Mucosa of stomach (tissue), 1 donor: ENCODE results near the gene STMN3.
"Not testable (repeated sequence)": the region's sequence is repeated elsewhere in the genome, so short reads cannot be mapped to it uniquely, and the experiment has no call there.

Source experiments
- H3K27me3 ChIP-seq: one replicate; pipeline ENCODE4 v1.7.0; 2013; ENCODE audit warnings: mild to moderate bottlenecking, low read length; ENCODE audit not compliant: control insufficient read depth, insufficient read depth
- H3K36me3 ChIP-seq: one replicate; pipeline ENCODE4 v1.7.0; 2013; ENCODE audit warnings: low read length; ENCODE audit not compliant: control insufficient read depth, insufficient read depth
- H3K4me1 ChIP-seq: one replicate; pipeline ENCODE4 v1.7.0; 2013; ENCODE audit warnings: mild to moderate bottlenecking, low read length; ENCODE audit not compliant: control insufficient read depth, insufficient read depth
- H3K4me3 ChIP-seq: one replicate; pipeline ENCODE4 v1.7.0; 2013; ENCODE audit warnings: low read length
- H3K9ac ChIP-seq: one replicate; pipeline ENCODE4 v1.7.0; 2013; ENCODE audit warnings: mild to moderate bottlenecking, low read length, moderate library complexity
- H3K9me3 ChIP-seq: one replicate; pipeline ENCODE4 v1.7.0; 2013; ENCODE audit warnings: mild to moderate bottlenecking, low read length, moderate library complexity; ENCODE audit not compliant: control insufficient read depth
- donor health status: Pancreatic carcinoma.

The STMN3 gene

DNA sequence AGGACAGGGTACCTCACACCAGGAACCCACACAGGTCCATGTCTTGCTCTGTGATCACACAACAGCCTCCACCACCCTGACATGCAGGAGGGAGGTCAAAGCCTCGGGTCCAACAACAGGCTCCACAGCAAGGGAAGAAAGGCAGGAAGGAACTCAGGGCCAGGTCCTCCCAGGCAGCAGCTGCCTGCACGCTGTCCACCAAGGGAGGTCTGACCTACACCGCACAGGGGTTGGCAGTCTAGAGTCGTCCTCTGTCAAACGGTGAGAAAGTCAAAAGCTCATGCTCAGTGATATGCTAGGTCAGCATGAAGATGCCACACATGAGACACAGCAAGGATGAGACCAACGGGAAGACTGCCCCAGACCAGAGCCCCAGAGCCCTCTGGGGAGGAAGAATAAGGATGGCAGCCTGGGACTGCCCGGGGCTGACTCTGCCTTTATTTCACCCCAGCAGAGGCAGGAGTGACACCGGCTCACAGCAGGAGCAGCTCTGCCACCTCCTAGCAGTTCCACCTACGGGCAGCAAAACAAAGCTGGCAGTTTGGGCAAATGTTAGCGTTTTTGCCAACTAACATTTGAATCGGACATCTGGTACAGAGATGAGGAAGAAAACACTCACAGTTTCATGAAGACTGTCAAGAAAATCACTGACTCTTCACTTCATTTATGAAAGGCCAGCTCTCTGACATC, 34.8 kb downstream of the STMN3 start:
- Histone ChIP-seq H3K27me3 (no peaks in the 10 kb centered on the region), H3K36me3 (peaks cover 6% of the 10 kb centered on the region), H3K9ac (no peak overlapping the region), H3K9me3 (no peaks in the 10 kb centered on the region), H3K4me1 (no peaks in the 10 kb centered on the region), H3K4me3 (no peak overlapping the region)

DNA sequence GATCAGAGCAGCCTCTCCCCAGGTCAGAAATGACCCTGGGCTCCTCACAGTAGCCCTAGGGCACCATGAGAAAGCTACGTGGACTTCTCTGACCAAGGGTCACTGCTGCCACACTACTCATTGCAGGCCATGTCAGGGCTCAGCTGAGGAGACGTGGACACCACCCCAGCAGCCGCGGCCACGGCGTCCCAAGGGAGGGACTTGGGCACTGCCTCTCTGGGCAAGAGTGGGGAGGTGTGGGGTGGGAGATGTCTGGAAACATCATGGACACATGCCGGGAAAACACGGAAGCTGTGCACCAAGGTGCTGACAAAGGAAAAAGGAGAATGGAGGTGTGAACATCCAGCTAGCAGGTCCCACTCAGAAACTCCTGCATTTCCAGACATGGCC, 35.4 kb downstream of the STMN3 start:
- H3K27me3 ChIP-seq, result no peaks in the 10 kb centered on the region
- no peak overlapping the region for H3K4me3 ChIP-seq
- peaks cover 6% of the 10 kb centered on the region for H3K36me3 ChIP-seq
- H3K9me3 ChIP-seq, result no peaks in the 10 kb centered on the region
- no peaks in the 10 kb centered on the region for H3K4me1 ChIP-seq
- H3K9ac ChIP-seq, result no peak overlapping the region

DNA sequence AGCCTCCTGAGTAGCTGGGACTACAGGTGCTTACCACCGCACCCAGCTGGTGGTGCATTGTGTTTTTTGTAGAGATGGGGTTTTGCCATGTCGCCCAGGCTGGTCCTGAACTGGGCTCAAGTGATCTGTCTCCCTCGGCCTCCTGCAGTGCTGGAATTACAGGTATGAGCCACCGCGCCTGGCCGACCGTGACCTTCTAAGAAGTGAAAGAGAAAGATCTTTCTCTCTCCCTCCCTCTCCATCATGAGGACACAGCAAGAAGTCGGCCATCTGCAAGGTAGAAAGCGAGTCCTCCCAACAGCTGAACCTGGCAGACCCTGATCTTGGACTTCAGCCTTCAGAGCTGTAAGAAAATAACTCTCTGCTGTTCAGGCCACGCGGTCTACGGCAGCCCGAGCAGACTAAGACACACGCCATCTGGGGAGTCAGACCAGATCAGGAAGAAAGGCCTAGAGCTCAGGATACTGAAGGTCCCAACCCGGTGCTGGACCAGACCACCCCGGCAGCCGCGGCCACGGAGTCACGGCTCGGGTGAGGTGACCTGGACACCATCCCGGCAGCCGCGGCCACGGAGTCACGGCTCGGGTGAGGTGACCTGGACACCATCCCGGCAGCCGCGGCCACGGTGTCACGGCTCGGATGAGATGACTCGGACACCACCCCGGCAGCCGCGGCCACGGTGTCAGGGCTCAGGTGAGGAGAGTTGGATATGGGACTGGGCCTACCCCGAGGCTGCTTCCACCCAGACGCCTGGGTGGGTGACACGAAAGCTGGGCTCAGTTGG, 35.9 kb downstream of the STMN3 start:
- no peak overlapping the region for H3K4me3 ChIP-seq
- H3K36me3 ChIP-seq, result peaks cover 6% of the 10 kb centered on the region
- H3K4me1 ChIP-seq, result no peaks in the 10 kb centered on the region
- H3K9ac ChIP-seq, result no peak overlapping the region
- no peaks in the 10 kb centered on the region for H3K27me3 ChIP-seq
- no peaks in the 10 kb centered on the region for H3K9me3 ChIP-seq

DNA sequence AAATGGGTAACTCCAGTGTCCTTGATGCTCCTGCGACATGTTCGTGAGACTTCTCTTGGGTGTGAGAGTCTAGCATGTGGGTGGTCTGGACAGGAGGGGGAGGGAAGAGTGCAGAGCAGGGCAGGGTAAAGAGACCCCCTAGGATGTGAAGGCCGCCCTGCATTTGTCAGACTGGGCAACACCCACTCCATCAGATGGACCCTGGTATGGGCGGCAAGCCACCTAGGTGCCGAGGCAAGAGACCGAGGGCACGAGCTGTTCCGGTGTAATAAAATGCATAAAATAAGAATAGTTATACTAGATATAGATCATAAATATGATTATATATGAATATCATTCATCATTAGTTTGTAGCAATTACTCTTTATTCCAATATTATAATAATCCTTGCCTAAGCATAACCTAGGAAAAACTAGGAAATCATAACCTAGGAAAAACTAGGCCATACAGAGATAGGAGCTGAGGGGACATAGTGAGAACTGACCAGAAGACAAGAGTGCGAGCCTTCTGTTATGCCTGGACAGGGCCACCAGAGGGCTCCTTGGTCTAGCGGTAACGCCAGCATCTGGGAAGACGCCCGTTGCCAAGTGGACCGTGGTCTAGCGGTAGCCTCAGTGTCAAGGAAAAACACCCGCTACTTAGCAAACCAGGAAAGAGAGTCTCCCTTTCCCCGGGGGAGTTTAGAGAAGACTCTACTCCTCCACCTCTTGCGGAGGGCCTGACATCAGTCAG, 39.2 kb downstream of the STMN3 start:
- not testable (repeated sequence) for H3K9me3 ChIP-seq, H3K36me3 ChIP-seq, H3K27me3 ChIP-seq, H3K9ac ChIP-seq, H3K4me3 ChIP-seq, H3K4me1 ChIP-seq

DNA sequence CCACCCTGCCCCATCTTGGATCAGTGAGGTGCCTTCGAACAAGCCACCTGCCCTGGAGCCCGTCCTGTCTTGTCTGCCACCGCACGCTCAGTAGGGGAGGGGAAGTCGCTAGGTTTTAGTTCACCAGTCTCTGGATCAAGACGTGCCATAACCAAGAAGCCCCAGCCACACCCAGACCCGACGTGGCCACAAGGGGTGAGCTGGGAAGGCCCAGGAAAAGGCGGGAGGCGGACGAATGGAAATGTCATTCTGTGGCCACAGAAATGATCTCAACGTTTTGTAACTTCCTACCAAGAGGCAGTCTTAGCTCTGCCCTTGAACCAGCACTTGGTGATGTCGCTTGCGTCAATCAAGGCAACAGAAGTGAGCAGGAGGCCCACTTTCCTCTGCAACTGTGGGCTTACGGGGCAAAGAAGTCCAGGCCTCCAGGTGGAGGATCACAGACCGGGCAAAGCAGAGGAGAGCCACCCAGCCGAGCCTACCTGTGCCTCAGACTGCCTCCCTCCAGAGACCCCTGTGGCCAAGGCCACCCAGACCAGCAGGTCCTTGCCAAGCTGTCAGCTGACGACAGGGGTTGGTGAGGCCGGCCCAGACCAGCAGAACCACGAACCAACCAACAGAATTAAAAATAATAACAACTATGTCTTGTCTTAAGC, 40.8 kb downstream of the STMN3 start:
- Histone ChIP-seq H3K4me3 (no peak overlapping the region), H3K9me3 (no peaks in the 10 kb centered on the region), H3K9ac (no peak overlapping the region), H3K36me3 (no peaks in the 10 kb centered on the region), H3K27me3 (no peaks in the 10 kb centered on the region), H3K4me1 (no peaks in the 10 kb centered on the region)

DNA sequence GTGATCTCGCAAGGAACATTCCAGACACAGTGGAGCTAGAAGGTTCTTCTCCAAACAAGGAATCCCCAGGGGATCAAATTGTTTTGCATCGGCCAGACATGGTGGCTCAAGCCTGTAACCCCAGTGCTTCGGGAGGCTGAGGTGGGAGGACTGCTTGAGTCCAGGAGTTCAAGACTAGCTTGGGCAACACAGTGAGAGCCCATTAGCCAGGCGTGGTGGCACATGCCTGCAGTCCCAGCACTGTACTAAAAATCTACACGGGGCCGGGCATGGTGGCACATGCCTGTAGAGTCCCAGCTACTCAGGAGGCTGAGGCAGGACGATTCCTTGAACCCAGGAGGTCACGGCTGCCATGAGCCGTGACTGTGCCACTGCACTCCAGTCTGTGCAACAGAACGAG, 41.6 kb downstream of the STMN3 start:
- Histone ChIP-seq H3K4me3 (no peak overlapping the region), H3K36me3 (no peaks in the 10 kb centered on the region), H3K9ac (no peak overlapping the region), H3K27me3 (no peaks in the 10 kb centered on the region), H3K9me3 (no peaks in the 10 kb centered on the region), H3K4me1 (no peaks in the 10 kb centered on the region)

DNA sequence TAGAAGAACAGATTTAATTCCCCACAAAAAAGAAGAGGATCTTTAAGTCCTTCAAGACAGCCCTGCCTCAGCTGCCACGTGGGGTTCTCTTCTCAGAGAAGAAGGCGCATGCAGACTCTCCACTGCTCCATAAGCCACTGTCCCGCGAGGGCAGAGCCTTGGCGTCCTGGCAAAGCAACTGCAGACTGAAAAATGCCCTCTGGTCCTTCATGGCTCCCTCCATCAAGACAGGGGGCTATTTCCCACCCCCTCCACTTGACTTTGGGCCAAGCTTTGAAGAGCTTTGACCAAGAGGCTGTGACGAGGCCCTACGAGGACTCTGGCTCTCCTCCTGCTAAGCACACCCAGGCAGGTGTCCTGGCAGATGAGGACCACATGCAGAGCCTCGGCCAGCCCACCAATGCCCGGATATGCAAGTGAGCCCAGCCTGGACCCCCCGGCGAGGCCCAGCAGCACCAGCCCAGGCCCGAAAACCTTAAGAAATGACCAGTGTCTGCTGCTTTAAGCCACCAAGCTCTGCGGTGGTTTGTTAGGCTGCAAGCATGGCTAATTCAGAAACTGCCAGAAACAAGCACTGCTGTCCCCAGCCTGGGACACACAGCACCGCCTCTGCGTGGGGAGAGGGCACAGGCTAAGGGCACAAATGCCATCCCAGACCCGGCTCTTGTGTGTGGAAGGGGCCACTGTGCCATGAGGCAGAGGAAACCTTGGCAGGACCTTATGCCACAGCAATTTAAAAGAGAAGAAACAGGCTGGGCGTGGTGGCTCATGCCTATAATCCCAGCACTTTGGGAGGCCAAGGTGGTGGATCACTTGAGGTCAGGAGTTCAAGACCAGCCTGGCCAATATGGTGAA, 42.4 kb downstream of the STMN3 start:
- H3K9me3 ChIP-seq, result no peaks in the 10 kb centered on the region
- H3K4me3 ChIP-seq, result no peak overlapping the region
- H3K27me3 ChIP-seq, result no peaks in the 10 kb centered on the region
- no peak overlapping the region for H3K9ac ChIP-seq
- no peaks in the 10 kb centered on the region for H3K4me1 ChIP-seq
- no peaks in the 10 kb centered on the region for H3K36me3 ChIP-seq

DNA sequence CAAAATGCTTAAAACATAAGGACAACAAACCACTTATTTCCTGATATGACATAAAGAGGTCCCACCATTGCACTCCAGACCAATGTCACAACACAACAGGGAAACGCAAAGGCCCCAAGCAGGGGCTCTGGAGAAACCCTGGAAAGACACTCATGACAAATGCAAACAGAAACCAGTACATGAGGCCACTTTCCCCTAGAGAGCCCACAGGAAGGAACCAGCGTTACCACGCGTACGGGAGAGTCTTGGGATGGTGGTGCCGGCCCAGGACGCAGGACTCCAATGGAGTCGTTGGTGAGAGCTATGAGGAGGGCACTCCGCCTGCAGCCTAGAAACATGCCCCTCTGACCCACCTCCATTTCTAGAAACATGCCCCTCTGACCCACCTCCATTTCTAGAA, 46.5 kb downstream of the STMN3 start:
- H3K27me3 ChIP-seq, result no peaks in the 10 kb centered on the region
- H3K4me3 ChIP-seq, result no peak overlapping the region
- peaks cover 9% of the 10 kb centered on the region for H3K36me3 ChIP-seq
- no peaks in the 10 kb centered on the region for H3K9me3 ChIP-seq
- no peaks in the 10 kb centered on the region for H3K4me1 ChIP-seq
- no peak overlapping the region for H3K9ac ChIP-seq

DNA sequence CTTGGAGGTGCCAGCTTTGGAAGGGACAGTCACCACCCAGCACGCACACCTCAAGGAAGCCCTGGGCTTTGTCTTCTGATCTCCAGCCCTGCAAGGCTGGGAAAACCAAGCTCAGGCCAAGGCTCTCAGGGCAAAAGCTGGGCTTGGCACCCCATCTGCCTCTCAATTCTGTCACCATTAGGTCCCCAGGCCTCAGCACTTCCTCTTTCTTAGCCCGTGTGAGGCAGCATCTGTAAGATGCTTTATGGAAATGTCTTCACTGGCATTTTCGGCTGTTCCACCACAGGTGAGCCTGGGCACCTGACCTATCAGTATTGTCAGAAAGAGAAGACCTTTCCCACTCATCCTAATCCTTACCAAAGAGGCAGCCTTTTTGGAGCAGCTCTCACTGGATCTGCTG, 50.9 kb downstream of the STMN3 start:
- Histone ChIP-seq H3K27me3 (no peaks in the 10 kb centered on the region), H3K36me3 (peaks cover 9% of the 10 kb centered on the region), H3K9ac (no peak overlapping the region), H3K9me3 (no peaks in the 10 kb centered on the region), H3K4me1 (no peaks in the 10 kb centered on the region), H3K4me3 (no peak overlapping the region)

DNA sequence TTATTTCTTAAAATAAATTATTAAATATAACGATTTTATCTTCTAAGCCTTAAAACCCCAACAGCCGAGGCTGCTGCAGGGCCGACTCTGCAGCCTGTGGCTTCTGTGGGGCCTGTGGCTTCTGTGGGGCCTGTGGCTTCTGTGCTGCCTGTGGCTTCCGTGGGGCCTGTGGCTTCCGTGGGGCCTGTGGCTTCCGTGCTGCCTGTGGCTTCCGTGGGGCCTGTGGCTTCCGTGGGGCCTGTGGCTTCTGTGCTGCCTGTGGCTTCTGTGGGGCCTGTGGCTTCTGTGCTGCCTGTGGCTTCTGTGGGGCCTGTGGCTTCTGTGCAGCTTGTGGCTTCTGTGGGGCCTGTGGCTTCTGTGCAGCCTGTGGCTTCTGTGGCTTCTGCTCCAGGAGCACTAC, 51.5 kb downstream of the STMN3 start:
- H3K36me3 ChIP-seq, result not testable (repeated sequence)

DNA sequence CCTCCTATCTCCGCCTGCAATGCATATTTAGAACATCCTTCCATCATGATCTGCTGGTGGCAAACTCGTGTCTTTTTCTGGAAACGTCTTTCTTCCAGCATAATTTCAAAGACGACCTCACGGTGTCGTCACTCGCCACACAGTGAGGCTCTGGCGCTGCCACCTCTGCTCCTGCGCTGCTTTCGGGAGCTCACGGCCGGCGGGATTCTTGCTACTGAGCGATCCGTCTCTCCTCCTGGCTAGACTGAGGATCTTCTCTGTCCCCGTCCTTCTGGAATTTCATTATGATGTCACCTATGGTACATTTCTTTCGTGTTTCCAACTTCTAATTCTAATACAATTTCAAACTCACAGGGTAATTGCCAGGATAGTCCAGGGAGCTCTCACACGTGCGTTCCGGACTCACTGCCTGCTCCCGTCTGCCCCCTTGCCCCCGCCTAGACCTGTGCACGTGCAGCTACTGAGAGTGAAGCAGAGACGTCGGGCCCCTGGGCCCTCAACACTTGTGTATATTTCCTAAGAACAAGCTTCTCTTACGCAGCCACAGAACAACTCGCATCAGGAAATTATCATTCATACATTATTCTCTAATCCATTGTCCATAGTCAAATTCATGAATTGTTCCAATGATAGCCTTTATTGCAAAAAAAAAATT, 53.7 kb downstream of the STMN3 start:
- no peak overlapping the region for H3K9ac ChIP-seq
- H3K27me3 ChIP-seq, result no peaks in the 10 kb centered on the region
- H3K4me3 ChIP-seq, result no peak overlapping the region
- no peaks in the 10 kb centered on the region for H3K9me3 ChIP-seq
- peaks cover 9% of the 10 kb centered on the region for H3K36me3 ChIP-seq
- H3K4me1 ChIP-seq, result no peaks in the 10 kb centered on the region

More for the DNA sequence above, 51.5 kb downstream of the STMN3 start:
- not testable (repeated sequence) for H3K4me1 ChIP-seq, H3K27me3 ChIP-seq, H3K9ac ChIP-seq, H3K4me3 ChIP-seq, H3K9me3 ChIP-seq
